Measurements from ENCODE around the gene PKN2. TPM values are rescaled to one million over a fixed set of nuclear protein-coding genes. Genes with fewer than 3 reads are reported as not detected.
A peak's percentile ranks its signal among the peaks of the same experiment; 100 is the strongest.

PKN2 gene
- total RNA-seq, 4 donors from 2014 or later: 14.9 to 18.6 (median 17.0) TPM

GRCh38 chr1:88691540-88691939 is 7.5 kb downstream of the PKN2 start:
- intact Hi-C loops (cut with DNase I; ENCODE audit: low total_unique reads): no loop called here
- peak in 1 of 2 donors; percentile 60 for ATAC-seq
- TF ChIP-seq POLR2A (IDR thresholded peaks at IDR 0.05) (no peak), CTCF (IDR thresholded peaks at IDR 0.05 in 4 of 5, conservative IDR thresholded peaks at IDR 0.05 in 1 of 5) (no peak)

GRCh38 chr1:88695781-88696180 is 11.7 kb downstream of the PKN2 start:
- no peak overlapping the region for H3K4me3 ChIP-seq
- H3K27ac ChIP-seq: no peak overlapping the region
- no peaks in the 10 kb centered on the region for H3K9me3 ChIP-seq
- intact Hi-C loops (cut with DNase I; ENCODE audit: low total_unique reads): no loop called here
- in situ Hi-C loops (cut with MboI; ENCODE audit: low sequenced_read_pairs in 4 of 4): loop anchor here in 2 of 4 donors (25.0 kb wide), 2 partner anchors 1358 to 1783 kb away; partner anchors contain the start of genes HS2ST1 (in 1 of the 2), LMO4 (in 1 of the 2) and SELENOF (in 1 of the 2)
- H3K4me1 ChIP-seq: peaks cover 15 to 27% of the 10 kb centered on the region in 2 donors
- no peaks in the 10 kb centered on the region for H3K36me3 ChIP-seq
- no peaks in the 10 kb centered on the region for H3K27me3 ChIP-seq
- ATAC-seq: no peak
- no peak for DNase-seq
- TF ChIP-seq CTCF (IDR thresholded peaks at IDR 0.05 in 4 of 5, conservative IDR thresholded peaks at IDR 0.05 in 1 of 5) (no peak), POLR2A (IDR thresholded peaks at IDR 0.05) (no peak)

More at GRCh38 chr1:88691540-88691939, 7.5 kb downstream of the PKN2 start:
- Histone ChIP-seq H3K9me3 (no peaks in the 10 kb centered on the region), H3K4me3 (no peak overlapping the region), H3K36me3 (no peaks in the 10 kb centered on the region), H3K4me1 (peaks cover 16 to 24% of the 10 kb centered on the region in 2 donors), H3K27ac (no peak overlapping the region), H3K27me3 (no peaks in the 10 kb centered on the region)
- in situ Hi-C loops (cut with MboI; ENCODE audit: low sequenced_read_pairs in 4 of 4): loop anchor here in 2 of 4 donors (25.0 kb wide), 2 partner anchors 1354 to 1779 kb away; partner anchors contain the start of genes HS2ST1 (in 1 of the 2), LMO4 (in 1 of the 2) and SELENOF (in 1 of the 2)
- no peak for DNase-seq

- TF ChIP-seq POLR2A (IDR thresholded peaks at IDR 0.05) (no peak), CTCF (IDR thresholded peaks at IDR 0.05 in 4 of 5, conservative IDR thresholded peaks at IDR 0.05 in 1 of 5) (no peak)
- Histone ChIP-seq H3K27ac (no peak overlapping the region), H3K27me3 (no peaks in the 10 kb centered on the region), H3K4me3 (no peak overlapping the region), H3K4me1 (peaks cover 13 to 27% of the 10 kb centered on the region in 2 donors), H3K36me3 (no peaks in the 10 kb centered on the region), H3K9me3 (no peaks in the 10 kb centered on the region)
- ATAC-seq: no peak
- intact Hi-C loops (cut with DNase I; ENCODE audit: low total_unique reads) (no loop called here), in situ Hi-C loops (cut with MboI; ENCODE audit: low sequenced_read_pairs in 4 of 4) (loop anchor here in 2 of 4 donors (25.0 kb wide), 2 partner anchors 1360 to 1785 kb away; partner anchors contain the start of genes HS2ST1 (in 1 of the 2), LMO4 (in 1 of the 2) and SELENOF (in 1 of the 2))
- DNase-seq: no peak
Measured at GRCh38 chr1:88697503-88697902, 13.4 kb downstream of the PKN2 start.

GRCh38 chr1:88698140-88698539 is 14.1 kb downstream of the PKN2 start:
- Histone ChIP-seq H3K27ac (no peak overlapping the region), H3K27me3 (no peaks in the 10 kb centered on the region), H3K4me3 (no peak overlapping the region), H3K36me3 (no peaks in the 10 kb centered on the region), H3K9me3 (no peaks in the 10 kb centered on the region), H3K4me1 (peaks cover 14 to 32% of the 10 kb centered on the region in 2 donors)
- intact Hi-C loops (cut with DNase I; ENCODE audit: low total_unique reads) (no loop called here), in situ Hi-C loops (cut with MboI; ENCODE audit: low sequenced_read_pairs in 4 of 4) (loop anchor here in 2 of 4 donors (25.0 kb wide), 2 partner anchors 1361 to 1786 kb away; partner anchors contain the start of genes HS2ST1 (in 1 of the 2), LMO4 (in 1 of the 2) and SELENOF (in 1 of the 2))
- DNase-seq (no peak), ATAC-seq (no peak)
- TF ChIP-seq CTCF (IDR thresholded peaks at IDR 0.05 in 4 of 5, conservative IDR thresholded peaks at IDR 0.05 in 1 of 5) (no peak), POLR2A (IDR thresholded peaks at IDR 0.05) (no peak)

All from gastrocnemius medialis (tissue), 4 donors.